NCI-H748 (cell line): Measurements from ENCODE around the gene DEFB124.
"Not testable (repeated sequence)": the region's sequence is repeated elsewhere in the genome, so short reads cannot be mapped to it uniquely, and the experiment has no call there.

Source experiments
- DNase-seq: peaks from one replicate; lab custom pipeline; 2025; ENCODE audit not compliant: unreplicated experiment; lab: John Stamatoyannopoulos, UW

DEFB124 gene

DNA sequence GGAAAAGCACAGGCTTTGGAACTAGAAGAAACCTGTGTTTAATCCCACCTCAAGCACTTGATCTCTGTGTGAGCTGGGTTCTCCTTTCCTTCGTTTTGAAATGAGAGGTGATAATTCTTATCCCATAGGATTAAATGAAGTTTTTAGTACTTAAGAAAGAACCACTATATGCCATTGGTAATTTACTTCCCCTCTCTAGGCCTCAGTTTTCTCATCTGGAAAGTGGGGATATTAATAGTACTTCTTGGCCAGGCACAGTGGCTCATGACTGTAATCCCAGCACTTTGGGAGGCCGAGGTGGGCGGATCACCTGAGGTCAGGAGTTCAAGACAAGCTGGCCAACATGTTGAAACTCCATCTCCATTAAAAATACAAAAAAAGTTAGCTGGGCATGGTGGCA lies 14.2 kb upstream of the DEFB124 start:
- no peak for DNase-seq

- DNase-seq: no peak
Observed at GRCh38 chr20:31488115-31488514, 13.2 kb upstream of the DEFB124 start.

GRCh38 chr20:31485450-31486339 lies 10.8 kb upstream of the DEFB124 start:
- no peak for DNase-seq

DNA sequence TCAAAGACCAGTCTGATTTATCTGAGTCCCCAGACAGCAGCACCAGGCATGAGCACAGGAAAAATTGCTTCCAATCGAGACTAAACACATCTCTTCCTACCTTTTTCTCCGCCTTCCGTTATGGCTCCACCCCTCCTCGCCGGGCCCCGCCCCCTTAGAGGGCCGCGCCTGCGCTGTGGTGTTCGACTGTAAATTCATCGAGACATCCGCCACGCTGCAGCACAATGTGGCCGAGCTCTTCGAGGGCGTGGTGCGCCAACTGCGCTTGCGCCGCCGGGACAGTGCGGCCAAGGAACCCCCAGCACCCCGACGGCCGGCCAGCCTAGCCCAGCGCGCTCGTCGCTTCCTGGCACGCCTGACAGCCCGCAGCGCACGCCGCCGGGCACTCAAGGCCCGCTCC lies 9.1 kb upstream of the DEFB124 start:
- no peak for DNase-seq

DNA sequence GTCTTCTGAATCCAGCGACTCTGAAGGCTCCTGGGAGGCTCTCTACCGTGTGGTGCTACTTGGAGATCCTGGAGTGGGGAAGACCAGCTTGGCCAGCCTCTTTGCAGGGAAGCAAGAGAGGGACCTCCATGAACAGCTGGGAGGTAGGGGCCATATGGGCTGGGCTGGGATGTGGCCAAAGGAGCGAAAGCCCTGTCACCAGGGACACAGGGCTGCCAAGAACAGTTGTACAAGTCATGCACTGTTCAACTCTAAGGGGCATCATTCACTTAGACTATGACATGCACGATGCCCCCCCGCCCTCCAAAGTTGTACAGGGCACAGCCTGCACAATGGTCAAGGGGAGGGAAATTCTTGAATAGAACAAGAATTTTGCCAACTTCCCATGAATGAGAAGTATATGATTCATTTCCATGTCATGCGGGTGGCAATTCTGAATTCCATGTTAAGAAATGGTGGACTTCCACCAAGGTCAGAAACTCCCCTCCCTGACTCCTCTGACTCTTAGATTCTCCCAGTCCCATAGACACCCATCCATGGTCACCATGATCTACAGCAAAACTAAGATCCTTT lies 1.8 kb upstream of the DEFB124 start:
- DNase-seq: no peak

DNA sequence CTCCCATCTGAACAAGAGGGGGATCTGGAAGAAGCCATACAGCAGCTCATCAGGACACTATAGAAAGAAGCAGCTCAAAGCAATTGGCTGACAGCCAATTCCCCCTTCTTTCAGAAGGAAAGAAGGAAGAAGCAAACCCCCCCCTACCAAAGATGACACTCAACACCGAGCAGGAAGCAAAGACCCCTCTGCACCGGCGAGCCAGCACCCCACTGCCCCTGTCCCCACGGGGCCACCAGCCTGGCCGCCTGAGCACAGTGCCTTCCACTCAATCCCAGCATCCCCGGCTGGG lies 1.3 kb upstream of the DEFB124 start:
- no peak for DNase-seq

GRCh38 chr20:31475472-31476293 lies 756 bp upstream of the DEFB124 start:
- DNase-seq: no peak

DNA sequence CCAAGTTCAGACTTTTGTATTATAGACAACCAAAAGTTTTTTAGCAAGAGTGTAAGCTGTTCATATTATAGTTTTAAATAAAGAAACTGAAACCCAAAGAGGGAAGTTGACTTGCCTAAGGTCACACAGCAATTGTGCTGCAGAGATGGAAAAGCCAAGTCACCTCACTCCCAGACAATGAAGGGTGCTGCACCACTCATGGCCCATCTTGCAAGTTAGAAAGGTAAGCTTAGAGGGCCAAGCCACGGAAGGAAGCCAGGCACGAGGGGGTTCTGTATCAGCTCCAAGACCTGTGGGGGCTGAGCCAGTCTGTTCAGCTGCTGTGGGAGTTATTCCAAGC lies 860 bp downstream of the DEFB124 start:
- no peak for DNase-seq

DNA sequence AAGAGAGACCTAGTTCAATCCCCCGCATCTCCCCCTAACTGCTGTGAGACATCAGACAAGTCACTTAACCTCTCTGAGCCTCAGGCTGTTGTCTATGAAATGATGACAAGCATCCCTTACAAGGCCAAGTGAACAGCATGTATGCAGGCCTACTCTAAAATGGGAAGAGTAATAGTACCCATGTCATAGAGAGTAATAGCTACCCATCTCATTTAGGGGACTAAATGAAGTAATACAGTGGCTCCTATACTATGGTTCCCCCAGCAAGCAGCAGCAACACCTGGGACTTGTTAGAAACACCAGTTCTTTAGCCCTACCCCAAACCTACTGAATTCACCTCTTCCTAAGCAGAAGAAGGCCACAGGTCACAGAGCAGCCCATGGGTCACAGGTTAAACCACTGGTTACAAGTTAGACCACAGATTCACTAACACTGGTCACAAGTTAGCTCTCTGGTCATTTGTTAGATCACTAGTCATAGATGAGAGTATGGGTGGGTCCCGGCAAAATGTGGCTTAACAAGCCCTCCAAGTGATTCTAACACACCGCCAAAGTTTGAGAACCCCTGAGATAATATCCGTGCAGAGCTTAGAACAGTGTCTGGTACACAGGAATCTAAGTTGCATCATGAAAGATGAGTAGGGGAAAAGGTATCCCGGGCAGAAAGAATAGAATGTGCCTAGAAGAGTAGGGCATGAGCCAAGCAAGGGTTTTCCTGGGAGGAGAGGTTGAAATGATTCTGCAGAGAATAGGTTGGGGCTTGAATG lies 1.4 kb downstream of the DEFB124 start:
- DNase-seq: no peak

GRCh38 chr20:31472395-31473330 lies 2.3 kb downstream of the DEFB124 start:
- DNase-seq: no peak

DNA sequence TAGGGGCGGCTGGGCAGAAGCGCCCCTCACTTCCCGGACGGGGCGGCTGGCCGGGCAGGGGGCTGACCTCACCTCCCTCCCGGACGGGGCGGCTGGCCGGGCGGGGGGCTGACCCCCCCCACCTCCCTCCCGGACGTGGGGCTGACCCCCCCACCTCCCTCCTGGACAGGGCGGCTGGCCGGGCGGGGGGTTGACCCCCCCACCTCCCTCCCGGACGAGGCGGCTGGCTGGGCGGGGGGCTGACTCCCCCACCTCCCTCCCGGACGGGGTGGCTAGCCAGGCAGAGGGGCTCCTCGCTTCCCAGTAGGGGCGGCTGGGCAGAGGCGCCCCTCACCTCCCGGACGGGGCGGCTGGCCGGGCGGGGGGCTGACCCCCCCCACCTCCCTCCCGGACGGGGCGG lies 4.0 kb downstream of the DEFB124 start:
- DNase-seq: not testable (repeated sequence)

- DNase-seq: no peak
Observed at GRCh38 chr20:31454361-31454760, 20.6 kb downstream of the DEFB124 start.

DNA sequence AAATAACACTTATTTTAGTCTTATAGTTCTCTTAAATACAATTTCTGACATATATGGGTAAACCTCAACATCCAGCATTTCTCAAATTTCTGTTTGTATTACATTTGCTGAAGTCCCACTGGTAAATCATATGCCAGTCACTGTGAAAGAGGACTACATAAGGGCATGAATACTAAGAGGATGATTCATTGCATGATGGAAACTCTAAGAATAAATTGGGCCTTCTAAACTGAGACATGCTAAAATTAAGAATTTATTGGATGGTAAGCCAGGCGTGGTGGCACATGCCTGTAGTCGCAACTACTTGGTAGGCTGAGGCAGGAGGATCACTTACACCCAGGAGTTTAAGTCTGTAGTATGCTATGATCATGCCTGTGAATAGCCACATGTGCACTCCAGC lies 22.4 kb downstream of the DEFB124 start:
- no peak for DNase-seq

- DNase-seq: no peak
Observed at GRCh38 chr20:31449511-31450414, 25.2 kb downstream of the DEFB124 start.

DNA sequence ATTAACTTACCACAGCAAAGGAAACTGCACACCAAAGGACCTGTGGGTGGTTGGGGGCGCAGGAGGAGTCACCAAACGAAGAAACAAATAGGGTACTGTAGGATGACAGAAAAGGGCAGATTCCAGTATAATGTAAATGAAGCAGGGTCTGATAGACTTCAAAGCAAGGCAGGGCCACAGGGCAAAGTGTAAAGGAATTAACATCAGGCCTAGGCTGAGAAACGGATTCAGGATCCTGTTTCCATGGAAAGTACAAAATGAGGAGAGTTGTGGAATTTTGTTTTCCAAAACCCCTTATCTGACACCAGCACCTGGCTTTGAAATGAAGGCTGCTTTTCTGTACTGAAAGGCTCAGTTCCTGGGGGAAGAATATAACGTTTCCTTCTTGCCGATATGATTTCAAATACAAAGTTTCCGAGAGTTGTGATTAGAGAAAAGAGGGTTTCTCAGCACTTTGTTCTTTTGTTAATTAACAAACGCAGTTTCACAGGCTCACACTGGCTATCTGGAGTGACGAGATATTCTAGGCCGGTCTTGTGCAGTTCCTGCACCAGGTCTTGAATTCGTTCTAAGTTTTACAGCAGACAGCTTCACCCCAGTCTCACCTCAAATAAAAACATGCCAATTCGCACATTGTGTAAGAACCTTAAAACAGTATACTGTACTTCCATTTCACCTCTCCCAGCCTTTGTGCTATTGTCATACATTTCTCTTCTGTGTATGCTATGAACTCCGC lies 28.7 kb downstream of the DEFB124 start:
- no peak for DNase-seq

DNA sequence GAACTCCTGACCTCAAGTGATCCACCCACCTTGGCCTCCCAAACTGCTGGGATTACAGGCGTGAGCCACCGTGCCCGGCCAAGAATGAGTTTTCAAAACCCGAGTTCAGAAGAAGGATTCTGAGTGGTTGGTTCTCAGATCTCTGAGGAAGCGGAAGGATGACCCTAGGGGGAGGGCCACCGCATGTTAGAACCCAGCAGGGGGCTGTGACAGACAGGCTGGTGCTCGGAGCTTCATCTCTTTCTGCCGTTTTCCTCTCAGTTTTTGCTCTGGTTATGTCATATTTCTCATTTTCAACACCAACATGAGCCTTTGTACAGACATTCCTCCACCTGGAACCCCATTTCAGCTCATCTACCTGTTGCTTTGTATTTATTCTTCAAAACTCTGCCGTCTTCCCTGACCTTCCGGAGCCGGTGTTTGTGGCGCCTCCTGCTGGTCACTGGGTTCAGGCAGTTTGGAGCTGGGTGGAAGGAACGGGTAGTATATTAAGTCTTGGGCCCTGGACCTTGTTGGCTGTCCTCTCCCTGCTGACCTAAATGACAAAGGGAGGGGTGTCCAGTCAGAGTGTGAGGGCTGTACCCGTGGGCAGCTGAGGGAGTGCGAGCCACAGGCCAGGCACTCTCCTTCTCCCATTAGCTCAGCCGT lies 34.8 kb downstream of the DEFB124 start, which contains the start of gene DEFB123:
Gene DEFB123 (plus strand): TSS at position 621 of the 648 bp plus-strand sequence. CDS start 67 bp downstream, outside the sequence.
- DNase-seq: no peak

GRCh38 chr20:31430568-31431115 lies 44.3 kb downstream of the DEFB124 start:
- DNase-seq: no peak

- not testable (repeated sequence) for DNase-seq
Observed at GRCh38 chr20:31427576-31427975, 47.4 kb downstream of the DEFB124 start.
